Measurements from ENCODE around the gene SYNDIG1. TPM values are rescaled to one million over a fixed set of nuclear protein-coding genes. Genes with fewer than 3 reads are reported as not detected.

The SYNDIG1 gene
- total RNA-seq, 3 donors from 2014 or later: not detected

DNA sequence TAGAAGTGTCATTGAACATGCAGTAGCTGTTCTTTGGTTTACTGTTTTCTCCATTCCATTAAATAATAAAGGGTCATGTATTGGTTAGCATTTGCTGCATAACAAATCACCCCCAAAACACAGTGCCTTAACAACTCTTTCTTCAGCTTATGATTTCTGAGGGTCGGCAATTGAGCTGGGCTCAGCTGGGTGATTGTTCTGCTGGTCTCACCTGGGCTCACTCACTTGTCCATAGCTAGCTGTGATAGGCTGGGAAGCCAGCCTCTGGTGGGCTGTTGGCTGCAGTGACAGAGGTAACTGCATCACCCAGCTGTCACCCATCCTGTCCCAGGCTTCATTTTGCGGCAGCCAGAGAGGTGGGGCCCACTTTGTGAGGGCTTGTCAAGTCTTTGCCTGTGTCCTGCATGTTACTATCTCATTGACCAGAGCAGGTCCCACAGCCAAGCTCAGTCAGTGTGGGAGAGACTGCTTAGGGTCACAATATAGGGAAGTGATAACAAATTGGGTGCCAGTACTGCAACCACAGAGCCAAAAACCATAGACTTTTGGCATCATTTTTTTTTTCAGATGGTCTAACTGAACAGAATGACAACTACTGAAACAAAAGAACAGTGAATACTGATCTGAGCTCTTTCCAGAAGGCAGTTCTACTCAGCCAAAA is 76.9 kb downstream of the SYNDIG1 start:
- Mint-ChIP-seq H3K4me3 (no peak overlapping the region), H3K36me3 (ENCODE audit: insufficient read depth) (no peaks in the 10 kb centered on the region), H3K27me3 (ENCODE audit: low read depth) (peaks cover 11% of the 10 kb centered on the region), H3K9me3 (no peaks in the 10 kb centered on the region), H3K4me1 (ENCODE audit: low read depth) (no peaks in the 10 kb centered on the region)
- ATAC-seq (no peak), DNase-seq (no peak)

GRCh38 chr20:24547967-24548366 is 78.5 kb downstream of the SYNDIG1 start:
- H3K4me3 Mint-ChIP-seq: no peak overlapping the region
- no peaks in the 10 kb centered on the region for H3K36me3 Mint-ChIP-seq (ENCODE audit: insufficient read depth)
- H3K4me1 Mint-ChIP-seq (ENCODE audit: low read depth): no peaks in the 10 kb centered on the region
- no peaks in the 10 kb centered on the region for H3K9me3 Mint-ChIP-seq
- peaks cover 11% of the 10 kb centered on the region for H3K27me3 Mint-ChIP-seq (ENCODE audit: low read depth)
- DNase-seq: no peak
- ATAC-seq: no peak

GRCh38 chr20:24559114-24559732 is 89.8 kb downstream of the SYNDIG1 start:
- DNase-seq: no peak
- H3K4me1 Mint-ChIP-seq (ENCODE audit: low read depth): no peaks in the 10 kb centered on the region

DNA sequence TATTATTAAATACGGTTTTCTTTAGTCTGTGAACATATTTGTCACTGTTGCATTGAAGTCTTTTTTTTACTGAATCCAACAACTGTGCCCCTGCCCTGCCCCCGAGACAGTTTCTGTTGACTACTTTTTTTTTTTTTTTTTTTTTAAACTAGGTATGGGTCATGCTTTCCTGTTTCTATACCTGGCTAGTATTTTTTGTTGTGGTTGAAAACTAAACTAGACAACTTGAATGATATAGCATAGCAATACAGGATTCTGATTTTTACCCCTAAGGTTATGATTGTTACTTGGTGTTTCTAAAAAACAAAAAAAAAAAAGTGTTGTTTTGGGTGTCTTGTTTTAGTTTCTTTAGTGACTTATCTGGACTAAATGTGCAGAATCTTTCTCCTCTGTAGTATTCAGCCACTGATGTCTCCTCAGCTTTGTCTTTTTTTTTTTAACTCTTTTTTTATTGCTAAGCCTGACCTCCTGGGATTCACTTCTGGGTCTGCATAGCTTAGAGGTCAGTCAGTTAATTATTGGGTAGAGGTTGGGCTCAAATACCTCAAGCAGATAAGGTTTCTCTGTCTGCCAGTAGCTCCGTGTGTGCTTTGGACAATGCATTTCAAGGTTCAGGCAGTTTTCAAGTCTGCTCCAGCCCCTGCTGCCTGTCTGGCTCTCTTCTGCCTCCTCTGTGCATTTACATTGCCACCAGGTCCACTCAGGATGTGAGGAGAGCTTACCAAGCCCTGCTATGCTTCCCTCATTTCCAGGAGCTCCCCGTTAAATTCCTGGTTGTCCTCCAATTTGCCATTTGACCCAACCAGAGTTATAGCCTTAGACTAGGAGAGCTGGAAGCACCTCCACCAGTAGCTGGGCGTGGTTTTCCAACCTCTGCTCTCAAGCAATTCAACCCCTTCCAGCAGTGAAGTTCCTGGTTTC is 91.4 kb downstream of the SYNDIG1 start:
- H3K4me3 Mint-ChIP-seq: no peak overlapping the region
- peaks cover 16% of the 10 kb centered on the region for H3K27me3 Mint-ChIP-seq (ENCODE audit: low read depth)
- H3K4me1 Mint-ChIP-seq (ENCODE audit: low read depth): no peaks in the 10 kb centered on the region
- H3K9me3 Mint-ChIP-seq: peaks cover 4% of the 10 kb centered on the region
- DNase-seq (no peak), ATAC-seq (no peak)
- no peaks in the 10 kb centered on the region for H3K36me3 Mint-ChIP-seq (ENCODE audit: insufficient read depth)

More at GRCh38 chr20:24559114-24559732, 89.8 kb downstream of the SYNDIG1 start:
- Mint-ChIP-seq H3K4me3 (no peak overlapping the region), H3K27me3 (ENCODE audit: low read depth) (peaks cover 13% of the 10 kb centered on the region), H3K36me3 (ENCODE audit: insufficient read depth) (no peaks in the 10 kb centered on the region), H3K9me3 (peaks cover 4% of the 10 kb centered on the region)
- ATAC-seq: no peak

- no peak for ATAC-seq
- peaks cover 15% of the 10 kb centered on the region for H3K27me3 Mint-ChIP-seq (ENCODE audit: low read depth)
- H3K4me1 Mint-ChIP-seq (ENCODE audit: low read depth): no peaks in the 10 kb centered on the region
- H3K9me3 Mint-ChIP-seq: peaks cover 4% of the 10 kb centered on the region
- H3K36me3 Mint-ChIP-seq (ENCODE audit: insufficient read depth): no peaks in the 10 kb centered on the region
- DNase-seq: no peak
- H3K4me3 Mint-ChIP-seq: no peak overlapping the region
Observed at GRCh38 chr20:24565835-24566351, 96.5 kb downstream of the SYNDIG1 start.

- no peaks in the 10 kb centered on the region for H3K4me1 Mint-ChIP-seq (ENCODE audit: low read depth)
- H3K36me3 Mint-ChIP-seq (ENCODE audit: insufficient read depth): no peaks in the 10 kb centered on the region
- no peak overlapping the region for H3K4me3 Mint-ChIP-seq
- H3K9me3 Mint-ChIP-seq: peaks cover 4% of the 10 kb centered on the region
- ATAC-seq: no peak
- no peak for DNase-seq
- H3K27me3 Mint-ChIP-seq (ENCODE audit: low read depth): peaks cover 9% of the 10 kb centered on the region
Observed at GRCh38 chr20:24566656-24567055, 97.2 kb downstream of the SYNDIG1 start.

GRCh38 chr20:24567508-24567907 is 98.1 kb downstream of the SYNDIG1 start:
- Mint-ChIP-seq H3K9me3 (peaks cover 4% of the 10 kb centered on the region), H3K36me3 (ENCODE audit: insufficient read depth) (no peaks in the 10 kb centered on the region), H3K27me3 (ENCODE audit: low read depth) (peaks cover 9% of the 10 kb centered on the region), H3K4me1 (ENCODE audit: low read depth) (no peaks in the 10 kb centered on the region), H3K4me3 (no peak overlapping the region)
- DNase-seq (no peak), ATAC-seq (no peak)

GRCh38 chr20:24568842-24569241 is 99.4 kb downstream of the SYNDIG1 start:
- no peak for ATAC-seq
- DNase-seq: no peak
- Mint-ChIP-seq H3K4me1 (ENCODE audit: low read depth) (no peaks in the 10 kb centered on the region), H3K9me3 (peaks cover 1% of the 10 kb centered on the region), H3K27me3 (ENCODE audit: low read depth) (peaks cover 9% of the 10 kb centered on the region), H3K4me3 (no peak overlapping the region), H3K36me3 (ENCODE audit: insufficient read depth) (no peaks in the 10 kb centered on the region)

GRCh38 chr20:24571159-24571558 is 101.7 kb downstream of the SYNDIG1 start:
- H3K36me3 Mint-ChIP-seq (ENCODE audit: insufficient read depth): no peaks in the 10 kb centered on the region
- peaks cover 4% of the 10 kb centered on the region for H3K27me3 Mint-ChIP-seq (ENCODE audit: low read depth)
- H3K4me3 Mint-ChIP-seq: no peak overlapping the region
- H3K4me1 Mint-ChIP-seq (ENCODE audit: low read depth): no peaks in the 10 kb centered on the region
- DNase-seq (no peak), ATAC-seq (no peak)
- no peaks in the 10 kb centered on the region for H3K9me3 Mint-ChIP-seq

- no peak for DNase-seq
- no peak overlapping the region for H3K4me3 Mint-ChIP-seq
- ATAC-seq: no peak
- H3K27me3 Mint-ChIP-seq (ENCODE audit: low read depth): peaks cover 4% of the 10 kb centered on the region
- H3K36me3 Mint-ChIP-seq (ENCODE audit: insufficient read depth): no peaks in the 10 kb centered on the region
- H3K9me3 Mint-ChIP-seq: no peaks in the 10 kb centered on the region
- H3K4me1 Mint-ChIP-seq (ENCODE audit: low read depth): no peaks in the 10 kb centered on the region
Observed at GRCh38 chr20:24572140-24572539, 102.7 kb downstream of the SYNDIG1 start.

DNA sequence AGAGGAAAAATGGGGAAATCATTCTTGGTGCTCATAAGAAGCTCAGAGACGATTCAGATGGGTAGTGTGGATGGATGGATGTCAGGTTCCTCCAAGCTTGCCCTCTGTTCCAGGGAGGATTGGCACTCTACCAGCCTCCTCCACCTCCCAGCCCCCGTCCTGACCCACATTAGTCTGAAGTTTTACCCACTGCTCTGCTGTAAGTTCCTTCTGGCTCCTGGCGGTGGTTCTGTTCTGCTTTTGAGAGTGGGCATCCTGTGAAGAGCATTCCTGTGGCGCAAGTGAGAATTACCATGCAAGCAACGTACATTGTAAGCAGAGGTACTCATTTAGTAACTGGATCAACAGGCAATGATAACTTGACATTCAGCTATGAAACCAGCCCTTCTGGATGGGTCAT is 103.4 kb downstream of the SYNDIG1 start:
- DNase-seq: no peak
- no peak overlapping the region for H3K4me3 Mint-ChIP-seq
- no peaks in the 10 kb centered on the region for H3K36me3 Mint-ChIP-seq (ENCODE audit: insufficient read depth)
- peaks cover 4% of the 10 kb centered on the region for H3K27me3 Mint-ChIP-seq (ENCODE audit: low read depth)
- H3K4me1 Mint-ChIP-seq (ENCODE audit: low read depth): no peaks in the 10 kb centered on the region
- no peaks in the 10 kb centered on the region for H3K9me3 Mint-ChIP-seq
- ATAC-seq: no peak

DNA sequence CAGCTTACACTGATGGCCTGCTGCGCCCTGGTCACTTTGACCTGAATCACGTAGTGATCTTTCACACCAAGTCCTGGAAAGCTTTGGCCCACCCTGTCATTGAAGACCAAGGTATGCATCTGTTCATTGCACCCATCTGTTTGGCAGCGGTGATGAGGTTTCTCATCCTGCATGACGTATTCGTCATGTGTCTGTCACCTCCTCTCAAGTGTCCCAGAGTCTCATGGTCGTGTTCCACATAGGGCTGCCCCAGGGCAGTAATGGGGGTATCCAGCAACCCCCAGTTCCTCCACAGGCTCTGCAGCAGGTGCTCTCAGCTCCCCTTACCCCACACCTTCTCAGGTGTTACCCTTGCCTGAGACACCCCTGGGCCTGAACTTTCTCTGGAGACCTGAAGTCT is 104.1 kb downstream of the SYNDIG1 start:
- H3K4me3 Mint-ChIP-seq: no peak overlapping the region
- H3K27me3 Mint-ChIP-seq (ENCODE audit: low read depth): no peaks in the 10 kb centered on the region
- no peak for DNase-seq
- no peak for ATAC-seq
- H3K9me3 Mint-ChIP-seq: no peaks in the 10 kb centered on the region
- H3K4me1 Mint-ChIP-seq (ENCODE audit: low read depth): no peaks in the 10 kb centered on the region
- H3K36me3 Mint-ChIP-seq (ENCODE audit: insufficient read depth): no peaks in the 10 kb centered on the region

DNA sequence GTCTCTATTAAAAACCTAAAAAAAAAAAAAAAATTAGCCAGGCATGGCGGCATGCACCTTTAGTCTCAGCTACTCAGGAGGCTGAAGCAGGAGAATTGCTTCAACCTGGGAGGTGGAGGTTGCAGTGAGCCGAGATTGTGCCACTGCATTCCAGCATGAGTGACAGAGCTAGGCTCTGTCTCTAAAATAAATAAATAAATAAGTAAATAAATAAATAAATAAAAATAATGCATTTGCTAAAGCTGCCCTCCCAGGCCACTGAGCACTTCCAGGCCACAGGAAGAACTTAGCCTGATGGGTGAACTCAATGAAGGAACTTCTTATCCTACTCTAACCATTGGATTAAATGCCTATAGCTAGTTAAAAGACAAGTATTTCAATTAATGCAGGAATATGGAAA is 104.9 kb downstream of the SYNDIG1 start:
- ATAC-seq: no peak
- H3K4me1 Mint-ChIP-seq (ENCODE audit: low read depth): no peaks in the 10 kb centered on the region
- no peak overlapping the region for H3K4me3 Mint-ChIP-seq
- DNase-seq: no peak
- no peaks in the 10 kb centered on the region for H3K36me3 Mint-ChIP-seq (ENCODE audit: insufficient read depth)
- H3K27me3 Mint-ChIP-seq (ENCODE audit: low read depth): no peaks in the 10 kb centered on the region
- no peaks in the 10 kb centered on the region for H3K9me3 Mint-ChIP-seq

DNA sequence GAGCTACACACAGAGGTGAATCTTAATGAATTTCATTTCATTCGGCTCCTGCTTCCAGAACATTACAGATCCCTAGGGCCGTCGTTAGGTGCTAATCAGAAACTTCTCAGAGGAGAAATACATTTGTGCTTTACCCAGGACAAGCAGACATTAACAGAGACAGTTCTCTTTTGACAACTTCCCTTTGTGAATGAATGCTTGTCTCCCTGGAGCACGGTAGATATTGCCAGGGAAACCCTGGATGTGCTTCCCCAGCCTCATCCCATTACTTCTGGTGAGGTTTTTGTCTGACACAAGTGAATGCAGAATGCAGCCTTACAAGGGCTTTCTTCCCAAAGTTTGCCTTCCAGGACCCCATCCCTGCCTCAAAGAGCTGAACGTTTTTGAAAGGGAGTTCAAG is 105.4 kb downstream of the SYNDIG1 start:
- no peak for DNase-seq
- Mint-ChIP-seq H3K27me3 (ENCODE audit: low read depth) (no peaks in the 10 kb centered on the region), H3K36me3 (ENCODE audit: insufficient read depth) (no peaks in the 10 kb centered on the region), H3K9me3 (no peaks in the 10 kb centered on the region), H3K4me1 (ENCODE audit: low read depth) (no peaks in the 10 kb centered on the region), H3K4me3 (no peak overlapping the region)
- no peak for ATAC-seq

All from activated T-cell treated with anti-CD3 and anti-CD28 coated beads, Interleukin-2, amount 50 U/mL, for 4 hours (primary cell).